ENCODE results near the gene CD300E. TPM values are rescaled to one million over a fixed set of nuclear protein-coding genes. Genes with fewer than 3 reads are reported as not detected.

CD300E gene, protein sequence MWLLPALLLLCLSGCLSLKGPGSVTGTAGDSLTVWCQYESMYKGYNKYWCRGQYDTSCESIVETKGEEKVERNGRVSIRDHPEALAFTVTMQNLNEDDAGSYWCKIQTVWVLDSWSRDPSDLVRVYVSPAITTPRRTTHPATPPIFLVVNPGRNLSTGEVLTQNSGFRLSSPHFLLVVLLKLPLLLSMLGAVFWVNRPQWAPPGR
- not detected in 2 replicates for total RNA-seq

DNA sequence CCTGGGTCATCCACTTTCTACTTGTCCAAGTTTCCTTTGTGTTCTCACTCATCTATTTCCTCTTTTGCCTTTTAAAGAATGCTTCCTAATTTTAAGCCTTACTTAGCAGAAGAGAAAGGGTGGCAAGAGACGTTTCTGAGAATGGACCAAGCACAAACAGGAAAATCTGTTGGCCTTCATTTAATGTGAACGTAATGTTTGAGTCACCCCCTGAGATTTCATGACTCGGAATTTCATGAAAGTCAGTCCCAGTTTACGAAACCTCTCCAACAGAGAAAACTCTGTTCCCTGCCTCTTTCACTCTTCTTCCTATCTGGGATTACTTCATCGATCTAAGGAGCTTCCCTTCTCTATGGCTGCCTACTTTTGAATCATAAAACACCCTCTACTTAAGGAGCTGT lies at the start of gene CD300E:
TSS of gene CD300E (minus strand) at position 46 of the 401 bp plus-strand sequence. CDS start 117 bp downstream, outside the sequence.

DNA sequence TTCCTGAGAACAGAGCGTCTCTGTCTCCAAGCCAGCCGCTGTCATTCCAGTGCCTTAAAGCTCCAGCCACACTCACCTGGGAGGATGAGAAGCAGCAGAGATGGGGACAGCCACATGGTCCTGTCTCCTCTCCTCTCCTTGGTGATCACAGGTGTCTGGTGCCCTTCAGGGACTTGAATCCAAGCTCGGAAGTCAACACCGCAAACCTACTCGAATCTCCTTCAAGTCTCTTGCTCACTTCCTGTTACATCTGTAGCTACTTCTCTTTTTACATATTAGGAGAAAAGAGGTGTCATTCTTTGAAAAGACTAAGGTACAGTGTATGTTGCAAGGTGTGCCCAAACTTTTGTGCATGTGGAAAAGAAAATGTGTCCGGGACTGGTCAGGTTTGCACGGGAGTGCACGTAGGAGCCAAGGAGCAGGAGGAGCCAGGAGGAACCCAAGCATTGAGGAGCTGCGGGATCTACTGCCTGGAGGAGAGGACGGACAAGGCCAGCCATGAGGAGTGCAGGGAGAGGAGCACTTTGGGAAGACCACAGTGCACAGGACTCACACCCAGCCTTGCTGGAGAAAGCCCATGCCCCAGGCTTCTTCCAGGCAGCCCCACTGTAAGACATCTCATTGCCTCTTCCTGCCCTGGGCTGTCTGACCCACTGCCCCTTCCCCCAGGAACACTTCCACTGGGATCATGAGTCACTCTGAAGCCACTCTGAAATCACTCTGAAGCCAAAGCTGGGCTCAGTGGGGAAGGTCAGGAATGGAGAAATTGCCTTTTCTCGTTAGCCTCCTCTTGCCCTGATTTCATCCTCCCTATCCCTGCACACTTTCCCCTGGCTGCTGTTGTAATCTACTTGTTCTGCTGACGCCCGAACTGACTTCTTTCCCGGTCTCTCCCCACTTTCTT lies 31.2 kb downstream of the CD300E start, which contains the start of gene CD300LD:
TSS of gene CD300LD (minus strand) at position 197 of the 904 bp plus-strand sequence. CDS start at position 116, 81 bp downstream.

DNA sequence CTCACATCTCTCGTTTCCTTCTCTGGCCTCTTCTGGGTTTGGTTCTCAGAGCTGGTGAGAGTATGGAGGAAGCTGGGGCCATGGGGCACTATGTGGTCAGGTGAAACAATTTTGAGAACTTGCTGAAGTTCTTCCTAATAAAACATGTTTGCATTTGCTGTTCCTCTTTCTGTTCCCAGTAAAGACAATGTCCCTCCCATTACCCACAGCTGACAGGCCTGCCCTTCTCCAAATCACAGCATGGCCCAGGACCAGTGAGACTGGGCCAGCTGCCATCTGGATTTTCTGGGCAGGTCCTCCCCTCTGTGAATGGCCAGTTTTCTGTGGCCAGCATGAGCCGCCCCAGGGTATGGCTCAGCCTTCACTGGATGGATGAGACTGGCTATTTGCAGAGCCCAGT lies 56.1 kb downstream of the CD300E start, which contains the start of gene CD300H:
TSS of gene CD300H (minus strand) at position 113 of the 400 bp plus-strand sequence.

Other genes with a start within 250 kb of the CD300E start
- gene GPRC5C, start 191.7 kb downstream of the CD300E start, total RNA-seq, result 0.72 and 8.3 TPM in 2 replicates
- gene CD300A, start 157.1 kb downstream of the CD300E start, total RNA-seq, result not detected in 2 replicates
- gene CD300LB, start 92.3 kb downstream of the CD300E start, total RNA-seq, result not detected in 2 replicates
- not detected in 2 replicates for gene CD300C, start 77.6 kb downstream of the CD300E start, total RNA-seq
- gene CD300H, start 56.2 kb downstream of the CD300E start, total RNA-seq, result not detected in 2 replicates
- gene CD300LD, start 31.5 kb downstream of the CD300E start, total RNA-seq, result not detected in 2 replicates
- 0.29 TPM in 1 of 2 replicates, not detected in the other for gene CD300LF, start 89.2 kb upstream of the CD300E start, total RNA-seq
- gene RAB37, start 113.5 kb upstream of the CD300E start, total RNA-seq, result 0.29 TPM in 1 of 2 replicates, not detected in the other
- 37.5 and 101 TPM in 2 replicates for gene NHERF1, start 124.9 kb upstream of the CD300E start, total RNA-seq
- gene NAT9, start 152.6 kb upstream of the CD300E start, total RNA-seq, result 27.2 and 53.8 TPM in 2 replicates
- 0.22 TPM in 1 of 2 replicates, not detected in the other for gene GRIN2C, start 236.1 kb upstream of the CD300E start, total RNA-seq
- gene FDXR, start 249.3 kb upstream of the CD300E start, total RNA-seq, result 26.3 and 41.6 TPM in 2 replicates